Measurements from ENCODE around the gene MLH1. TPM values are rescaled to one million over a fixed set of nuclear protein-coding genes. Genes with fewer than 3 reads are reported as not detected.
A peak's percentile ranks its signal among the peaks of the same experiment; 100 is the strongest.

The MLH1 gene
- polyA plus RNA-seq, 1 experiment: 38.2 TPM

GRCh38 chr3:37074178-37074577, 80.9 kb downstream of the MLH1 start:
- H3K27me3 ChIP-seq (ENCODE audit: control insufficient read depth, insufficient read depth, low read length): no peaks in the 10 kb centered on the region
- DNase-seq (ENCODE audit: low read depth, low spot score): peak; percentile 36
- TF ChIP-seq CTCF (IDR thresholded peaks at IDR 0.05; ENCODE audit: low read depth, low read length): no peak
- H3K4me3 ChIP-seq (ENCODE audit: low read depth, low read length): no peak overlapping the region
- POLR2A ChIA-PET: no interaction called here
- H3K9me3 ChIP-seq (ENCODE audit: control insufficient read depth, insufficient read depth, low read length): no peaks in the 10 kb centered on the region
- H3K27ac ChIP-seq (ENCODE audit: low read depth, low read length): no peak overlapping the region
- CTCF ChIA-PET: no interaction called here

DNA sequence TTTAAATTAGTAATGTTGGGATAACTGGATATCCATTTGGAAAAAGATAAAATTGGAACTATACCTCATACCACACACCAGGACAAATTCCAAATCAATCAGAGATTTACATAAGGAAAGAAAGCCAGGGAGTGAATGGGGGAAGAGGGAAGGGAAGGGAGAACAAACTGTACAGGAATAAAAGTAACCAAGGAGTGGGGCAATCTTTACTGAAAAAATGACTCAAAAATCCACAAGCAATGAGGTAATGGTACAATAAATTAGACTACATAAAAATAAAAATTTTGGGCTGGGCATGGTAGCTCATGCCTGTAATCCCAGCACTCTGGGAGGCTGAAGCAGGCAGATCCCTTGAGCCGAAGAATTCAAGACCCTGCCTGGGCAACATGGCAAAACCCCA, 82.6 kb downstream of the MLH1 start:
- no peaks in the 10 kb centered on the region for H3K9me3 ChIP-seq (ENCODE audit: control insufficient read depth, insufficient read depth, low read length)
- ChIA-PET POLR2A (no interaction called here), CTCF (no interaction called here)
- no peak for TF ChIP-seq CTCF (IDR thresholded peaks at IDR 0.05; ENCODE audit: low read depth, low read length)
- DNase-seq (ENCODE audit: low read depth, low spot score): no peak
- no peak overlapping the region for H3K27ac ChIP-seq (ENCODE audit: low read depth, low read length)
- no peak overlapping the region for H3K4me3 ChIP-seq (ENCODE audit: low read depth, low read length)
- no peaks in the 10 kb centered on the region for H3K27me3 ChIP-seq (ENCODE audit: control insufficient read depth, insufficient read depth, low read length)

GRCh38 chr3:37082317-37082716, 89.0 kb downstream of the MLH1 start:
- H3K27me3 ChIP-seq (ENCODE audit: control insufficient read depth, insufficient read depth, low read length): no peaks in the 10 kb centered on the region
- no peak for DNase-seq (ENCODE audit: low read depth, low spot score)
- H3K9me3 ChIP-seq (ENCODE audit: control insufficient read depth, insufficient read depth, low read length): no peaks in the 10 kb centered on the region
- CTCF ChIA-PET: no interaction called here
- POLR2A ChIA-PET: no interaction called here
- no peak overlapping the region for H3K4me3 ChIP-seq (ENCODE audit: low read depth, low read length)
- no peak overlapping the region for H3K27ac ChIP-seq (ENCODE audit: low read depth, low read length)
- no peak for TF ChIP-seq CTCF (IDR thresholded peaks at IDR 0.05; ENCODE audit: low read depth, low read length)

DNA sequence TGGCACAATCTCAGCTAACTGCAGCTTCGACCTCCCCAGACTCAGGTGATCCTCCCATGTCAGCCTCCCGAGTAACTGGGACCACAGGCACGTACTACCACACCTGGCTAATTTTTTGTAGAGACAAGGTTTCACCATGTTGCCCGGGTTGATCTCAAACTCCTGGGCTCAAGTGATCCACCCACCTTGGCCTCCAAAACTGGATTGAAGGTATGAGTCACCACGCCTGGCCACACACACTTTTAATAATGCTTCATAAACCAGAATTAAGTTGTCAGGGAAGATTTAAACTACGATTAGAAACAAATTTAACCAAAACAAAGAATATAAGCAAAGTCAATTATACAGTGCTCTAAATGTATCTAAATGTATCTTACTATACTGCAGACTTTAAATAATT, 93.6 kb downstream of the MLH1 start:
- Histone ChIP-seq H3K9me3 (ENCODE audit: control insufficient read depth, insufficient read depth, low read length) (no peaks in the 10 kb centered on the region), H3K27me3 (ENCODE audit: control insufficient read depth, insufficient read depth, low read length) (no peaks in the 10 kb centered on the region), H3K4me3 (ENCODE audit: low read depth, low read length) (no peak overlapping the region), H3K27ac (ENCODE audit: low read depth, low read length) (no peak overlapping the region)
- no peak for TF ChIP-seq CTCF (IDR thresholded peaks at IDR 0.05; ENCODE audit: low read depth, low read length)
- CTCF ChIA-PET: no interaction called here
- no peak for DNase-seq (ENCODE audit: low read depth, low spot score)
- POLR2A ChIA-PET: no interaction called here

DNA sequence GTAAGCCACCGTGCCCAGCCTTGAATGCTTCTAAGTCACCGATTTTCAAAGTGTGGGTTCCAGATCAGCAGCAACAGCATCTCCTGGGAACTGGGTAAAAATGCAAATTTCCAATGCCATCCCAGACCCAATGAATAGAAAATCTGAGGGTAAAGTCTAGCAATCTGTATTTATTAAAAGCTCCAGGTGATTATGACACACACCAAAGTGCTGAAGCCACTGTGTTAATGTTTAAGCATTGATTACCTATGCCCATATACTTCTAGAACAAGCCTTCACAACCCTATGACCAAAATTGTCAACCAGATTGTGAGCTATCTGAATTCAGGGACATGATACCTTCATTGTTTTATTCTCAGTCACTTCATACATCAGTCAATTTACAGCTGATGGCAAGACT, 94.6 kb downstream of the MLH1 start:
- DNase-seq (ENCODE audit: low read depth, low spot score): no peak
- ChIA-PET CTCF (no interaction called here), POLR2A (no interaction called here)
- no peak overlapping the region for H3K4me3 ChIP-seq (ENCODE audit: low read depth, low read length)
- H3K27me3 ChIP-seq (ENCODE audit: control insufficient read depth, insufficient read depth, low read length): no peaks in the 10 kb centered on the region
- H3K27ac ChIP-seq (ENCODE audit: low read depth, low read length): no peak overlapping the region
- TF ChIP-seq CTCF (IDR thresholded peaks at IDR 0.05; ENCODE audit: low read depth, low read length): no peak
- H3K9me3 ChIP-seq (ENCODE audit: control insufficient read depth, insufficient read depth, low read length): no peaks in the 10 kb centered on the region

Data from AG04450 (cell line).